Stimulated activated CD4-positive, alpha-beta T cell treated with anti-CD3 and anti-CD28 coated beads, Interleukin-12 subunit alpha, Interleukin-12 subunit beta, amount 100 ng/mL, for 4 hours (primary cell): ENCODE results near the gene PCNX3.
"Not testable (repeated sequence)": the region's sequence is repeated elsewhere in the genome, so short reads cannot be mapped to it uniquely, and the experiment has no call there.

Source experiments
- DNase-seq: peaks from one replicate; pipeline ENCODE4 v3.0.0-alpha.2; 2020

Gene PCNX3

GRCh38 chr11:65621460-65621859, 5.9 kb downstream of the PCNX3 start:
- no peak for DNase-seq

GRCh38 chr11:65622011-65622410, 6.4 kb downstream of the PCNX3 start:
- DNase-seq = no peak

GRCh38 chr11:65623177-65623576, 7.6 kb downstream of the PCNX3 start:
- no peak for DNase-seq

- no peak for DNase-seq
Observed at GRCh38 chr11:65623852-65624616, 8.5 kb downstream of the PCNX3 start.

- DNase-seq = no peak
Observed at GRCh38 chr11:65624931-65625627, 9.5 kb downstream of the PCNX3 start.

GRCh38 chr11:65625628-65626342, 10.2 kb downstream of the PCNX3 start:
- DNase-seq = peak; percentile 35

- no peak for DNase-seq
Observed at GRCh38 chr11:65627202-65627601, 11.6 kb downstream of the PCNX3 start.

- DNase-seq = no peak
Observed at GRCh38 chr11:65629579-65629978, 14.0 kb downstream of the PCNX3 start.

- DNase-seq = no peak
Observed at GRCh38 chr11:65630215-65630614, 14.6 kb downstream of the PCNX3 start.

GRCh38 chr11:65633390-65634108, 18.0 kb downstream of the PCNX3 start:
- no peak for DNase-seq

GRCh38 chr11:65634109-65634436, 18.5 kb downstream of the PCNX3 start:
- DNase-seq = no peak

- no peak for DNase-seq
Observed at GRCh38 chr11:65634440-65634839, 18.9 kb downstream of the PCNX3 start.

GRCh38 chr11:65634905-65635731, 19.5 kb downstream of the PCNX3 start:
- DNase-seq = no peak

- DNase-seq = no peak
Observed at GRCh38 chr11:65636108-65637031, 20.8 kb downstream of the PCNX3 start.

- no peak for DNase-seq
Observed at GRCh38 chr11:65637032-65637557, 21.5 kb downstream of the PCNX3 start.

GRCh38 chr11:65637794-65638419, 22.3 kb downstream of the PCNX3 start, which contains the start of gene SIPA1:
TSS of gene SIPA1 (plus strand) at chr11:65638101. CDS start at chr11:65640922, 2,821 bp downstream.
- DNase-seq = peak; percentile 79

- not testable (repeated sequence) for DNase-seq
Observed at GRCh38 chr11:65639228-65639597, 23.6 kb downstream of the PCNX3 start.

- no peak for DNase-seq
Observed at GRCh38 chr11:65639623-65640482, 24.3 kb downstream of the PCNX3 start.
